IMR-90 (cell line): ENCODE measurements around the gene C2CD4C. TPM values are rescaled to one million over a fixed set of nuclear protein-coding genes. Genes with fewer than 3 reads are reported as not detected.

Experiments
- ATAC-seq: fragments of 200-7000 bp; cut with Tn5 transposase; 2 replicates; pipeline ENCODE4 v1.9.1; 2020; ENCODE audit warnings: low read depth, mild to moderate bottlenecking, moderate library complexity
- BruUV-seq: library from RNA; stranded (reverse); fragments of 400-500 nt; replicated peaks from 2 replicates; lab custom pipeline; 2021; lab: Mats Ljungman, UMichigan
- CTCF ChIA-PET: fragments of 300-600 bp; formaldehyde crosslinking; extraction: SDS; loops from one replicate; lab custom pipeline; 2021; ENCODE audit warnings: antibody characterized with exemption; lab: Yijun Ruan, JAX
- POLR2A ChIA-PET: fragments of 300-600 bp; sonication (Branson Sonifier 250); formaldehyde crosslinking; loops from one replicate; lab custom pipeline; 2022; ENCODE audit warnings: antibody characterized with exemption; ENCODE audit not compliant: unreplicated experiment; lab: Charles Lee
- DNase-seq: peaks from one replicate; pipeline ENCODE4 v3.0.0; 2013
- H2AFZ ChIP-seq: replicated peaks from 2 replicates; pipeline ENCODE3; 2013; ENCODE audit warnings: low read length, mild to moderate bottlenecking; ENCODE audit not compliant: poor library complexity
- H2AK5ac ChIP-seq: 2 replicates; pipeline ENCODE4 v1.6.1; 2013; ENCODE audit warnings: low read depth, low read length, inconsistent platforms
- H2AK9ac ChIP-seq: replicated peaks from 2 replicates; pipeline ENCODE3; 2013; ENCODE audit warnings: mild to moderate bottlenecking, low read depth, low read length, moderate library complexity; ENCODE audit not compliant: poor library complexity
- H2BK120ac ChIP-seq: 2 replicates; pipeline ENCODE4 v1.6.1; 2013; ENCODE audit warnings: low read depth, low read length, inconsistent platforms
- H2BK15ac ChIP-seq: 3 replicates; pipeline ENCODE4 v1.6.1; 2013; ENCODE audit warnings: low read depth, low read length, inconsistent platforms
- H2BK20ac ChIP-seq: 2 replicates; pipeline ENCODE4 v1.6.1; 2013; ENCODE audit warnings: low read depth, mild to moderate bottlenecking, inconsistent platforms, low read length, moderate library complexity
- H2BK5ac ChIP-seq: 2 replicates; pipeline ENCODE4 v1.6.1; 2013; ENCODE audit warnings: mild to moderate bottlenecking, low read depth, low read length, inconsistent platforms; ENCODE audit not compliant: poor library complexity, severe bottlenecking
- H3K14ac ChIP-seq: replicated peaks from 2 replicates; pipeline ENCODE4 v1.6.1; 2013; ENCODE audit warnings: low read depth, low read length, inconsistent platforms
- H3K18ac ChIP-seq: 2 replicates; pipeline ENCODE4 v1.6.1; 2013; ENCODE audit warnings: low read depth, low read length, control low read depth
- H3K23ac ChIP-seq: 2 replicates; pipeline ENCODE4 v1.6.1; 2013; ENCODE audit warnings: low read depth, low read length, inconsistent platforms
- H3K27ac ChIP-seq: 2 replicates; pipeline ENCODE4 v1.5.1; 2013; ENCODE audit warnings: mild to moderate bottlenecking, control low read depth, low read length; ENCODE audit not compliant: insufficient read depth
- H3K27me3 ChIP-seq: 2 replicates; pipeline ENCODE4 v1.6.1; 2013; ENCODE audit warnings: low read length; ENCODE audit not compliant: control insufficient read depth, insufficient read depth
- H3K36me3 ChIP-seq: 2 replicates; pipeline ENCODE4 v1.6.1; 2013; ENCODE audit warnings: low read length, mixed read lengths; ENCODE audit not compliant: control insufficient read depth, insufficient read depth
- H3K4ac ChIP-seq: 2 replicates; pipeline ENCODE4 v1.6.1; 2013; ENCODE audit warnings: low read depth, low read length, inconsistent platforms
- H3K4me1 ChIP-seq: 2 replicates; pipeline ENCODE4 v1.6.1; 2013; ENCODE audit warnings: low read length, mixed read lengths; ENCODE audit not compliant: control insufficient read depth, insufficient read depth
- H3K4me2 ChIP-seq: 2 replicates; pipeline ENCODE4 v1.6.1; 2013; ENCODE audit warnings: low read depth, mild to moderate bottlenecking, control low read depth, low read length, moderate library complexity
- H3K4me3 ChIP-seq: 2 replicates; pipeline ENCODE4 v1.5.1; 2013; ENCODE audit warnings: low read depth, mild to moderate bottlenecking, control low read depth, low read length, moderate library complexity; ENCODE audit not compliant: insufficient read depth
- H3K56ac ChIP-seq: 2 replicates; pipeline ENCODE4 v1.6.1; 2013; ENCODE audit warnings: low read length, inconsistent platforms; ENCODE audit not compliant: insufficient read depth; ENCODE audit errors: extremely low read depth
- H3K79me1 ChIP-seq, 2 experiments: 2 replicates each; pipeline ENCODE4 v1.6.1; 2013; ENCODE audit warnings: low read length in 2 of 2, inconsistent platforms in 1 of 2, low read depth in 1 of 2
- H3K9ac ChIP-seq: 2 replicates; pipeline ENCODE4 v1.6.1; 2013; ENCODE audit warnings: low read depth, low read length, control low read depth
- H3K9me1 ChIP-seq: 2 replicates; pipeline ENCODE4 v1.6.1; 2013; ENCODE audit warnings: low read length, inconsistent platforms; ENCODE audit not compliant: insufficient read depth
- H3K9me3 ChIP-seq: 2 replicates; pipeline ENCODE4 v1.6.1; 2013; ENCODE audit warnings: low read length; ENCODE audit not compliant: control insufficient read depth, insufficient read depth
- H4K20me1 ChIP-seq: 2 replicates; pipeline ENCODE4 v1.6.1; 2013; ENCODE audit warnings: low read length, inconsistent platforms; ENCODE audit not compliant: insufficient read depth
- H4K5ac ChIP-seq: 2 replicates; pipeline ENCODE4 v1.6.1; 2013; ENCODE audit warnings: mild to moderate bottlenecking, low read depth, low read length, control low read depth
- H4K8ac ChIP-seq, 2 experiments: 2 replicates each; pipeline ENCODE4 v1.6.1; 2013; ENCODE audit warnings: low read depth in 2 of 2, low read length in 2 of 2, control low read depth in 1 of 2, inconsistent platforms in 1 of 2
- H4K91ac ChIP-seq: 2 replicates; pipeline ENCODE4 v1.6.1; 2013; ENCODE audit warnings: low read depth, low read length, inconsistent platforms; ENCODE audit not compliant: insufficient read depth
- CHD1 ChIP-seq: IDR thresholded peaks from 2 replicates; pipeline ENCODE4 v1.6.1; 2012; ENCODE audit warnings: low read depth, low read length, improper control_type of control experiment
- MAZ ChIP-seq: IDR thresholded peaks from 2 replicates; pipeline ENCODE4 v1.6.1; 2012; ENCODE audit warnings: low read depth, mild to moderate bottlenecking, low read length, improper control_type of control experiment, moderate library complexity, borderline replicate concordance
- MXI1 ChIP-seq: IDR thresholded peaks from 2 replicates; pipeline ENCODE4 v1.6.1; 2012; ENCODE audit warnings: low read depth, mild to moderate bottlenecking, low read length, moderate library complexity, borderline replicate concordance
- NFE2L2 ChIP-seq: fragments of 150-350 bp; IDR thresholded peaks from 2 replicates; pipeline ENCODE4 v1.6.1; 2016; ENCODE audit warnings: low read depth, mild to moderate bottlenecking, low read length
- RAD21 ChIP-seq: IDR thresholded peaks from 2 replicates; pipeline ENCODE4 v1.6.1; 2012; ENCODE audit warnings: low read length, improper control_type of control experiment
- RCOR1 ChIP-seq: IDR thresholded peaks from 2 replicates; pipeline ENCODE4 v1.6.1; 2012; ENCODE audit warnings: mild to moderate bottlenecking, low read length, improper control_type of control experiment; ENCODE audit not compliant: insufficient replicate concordance
- SMC3 ChIP-seq: fragments of 150-350 bp; IDR thresholded peaks from 2 replicates; pipeline ENCODE4 v1.6.1; 2016; ENCODE audit warnings: low read depth, mild to moderate bottlenecking, antibody characterized with exemption, low read length, moderate library complexity
- WGBS, 2 experiments: methylation state at CpG; one replicate each; pipeline versions ENCODE4 v1.1.5 to v1.1.7; 2013; ENCODE audit warnings: missing lambda C conversion rate in 2 of 2; ENCODE audit not compliant: insufficient read length in 1 of 2; ENCODE audit errors: extremely low coverage in 2 of 2; 5-methylcytosine and 5-hydroxymethylcytosine counted together
- dilution Hi-C: fragments of 300-500 bp; cut with HindIII; formaldehyde crosslinking; loops from one replicate; pipeline ENCODE4 v1.14.3; 2018; ENCODE audit warnings: low sequenced_read_pairs; ENCODE audit not compliant: unreplicated experiment
- in situ Hi-C: fragments of 300-500 bp; cut with MboI; formaldehyde crosslinking; loops from 3 replicates; pipeline ENCODE4 v1.14.3; 2019; ENCODE audit warnings: low sequenced_read_pairs, inconsistent platforms, mixed read lengths
- intact Hi-C: fragments of 100-400 bp; cut with micrococcal nuclease; formaldehyde crosslinking; loops from 2 replicates; pipeline ENCODE4 v1.10.0; 2022
- polyA plus RNA-seq, 3 experiments: library from polyadenylated mRNA; depleted of rRNA; stranded (reverse); fragments of >200 nt; gene quantifications; 2 replicates each; pipeline ENCODE4 v1.2.3, GENCODE V29; 2012; ENCODE audit warnings: low replicate concordance in 1 of 3
- total RNA-seq: library from RNA; depleted of rRNA; stranded (reverse); fragments of >200 nt; gene quantifications from 2 replicates; pipeline ENCODE4 v1.2.3, GENCODE V29; 2012

Gene C2CD4C
- total and polyA plus RNA-seq, 2 of the 4 experiments (the other 2 are of a cell fraction): under 0.01 to 0.07 TPM

DNA sequence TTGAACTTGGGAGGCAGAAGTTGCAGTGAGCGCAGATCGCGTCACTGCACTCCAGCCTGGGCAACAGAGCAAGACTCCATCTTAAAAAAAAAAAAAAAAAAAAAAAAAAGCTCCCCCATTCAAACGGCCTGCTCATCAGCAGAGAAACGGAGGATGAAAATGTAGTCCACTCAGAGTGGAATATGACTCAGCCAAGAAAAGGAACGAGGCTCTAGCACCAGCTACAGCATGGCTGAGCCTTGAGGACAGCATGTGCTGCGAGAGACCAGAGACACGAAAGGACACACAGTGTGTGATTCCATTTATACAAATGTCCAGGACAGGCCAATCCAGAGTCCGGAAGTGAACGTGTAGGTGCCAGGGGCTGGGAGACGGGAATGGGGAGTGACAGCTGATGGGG is 46.3 kb downstream of the C2CD4C start:
- in situ Hi-C loops (no loop called here), intact Hi-C loops (no loop called here), dilution Hi-C loops (no loop called here)
- POLR2A ChIA-PET: no interaction called here
- no peak overlapping the region for H4K8ac ChIP-seq
- H2AK5ac ChIP-seq: no peak overlapping the region
- H4K91ac ChIP-seq: no peak overlapping the region
- no peak overlapping the region for H3K14ac ChIP-seq
- H2BK15ac ChIP-seq: no peak overlapping the region
- ATAC-seq (no peak), DNase-seq (no peak)
- H3K79me1 ChIP-seq: no peaks in the 10 kb centered on the region
- no peaks in the 10 kb centered on the region for H4K20me1 ChIP-seq
- H2AK9ac ChIP-seq: no peak overlapping the region
- H2BK120ac ChIP-seq: no peak overlapping the region
- H3K4me1 ChIP-seq: no peaks in the 10 kb centered on the region
- H3K27me3 ChIP-seq: peaks cover 15% of the 10 kb centered on the region
- no peak overlapping the region for H3K23ac ChIP-seq
- H3K4me3 ChIP-seq: no peak overlapping the region
- no peak overlapping the region for H2BK20ac ChIP-seq
- no peaks in the 10 kb centered on the region for H3K36me3 ChIP-seq
- BruUV-seq: no TSS peak
- CTCF ChIA-PET: interaction anchor here (1.4 kb wide), 1 partner anchor 10 kb away, joined by 4 read pairs; no protein-coding TSS in a partner anchor
- no peak overlapping the region for H3K56ac ChIP-seq
- TF ChIP-seq MXI1 (no peak), MAZ (no peak), SMC3 (no peak), RAD21 (no peak), RCOR1 (no peak), CHD1 (no peak), NFE2L2 (no peak)
- H3K9ac ChIP-seq: no peak overlapping the region
- no peak overlapping the region for H3K4me2 ChIP-seq
- H4K5ac ChIP-seq: no peak overlapping the region
- no peak overlapping the region for H3K27ac ChIP-seq
- no peaks in the 10 kb centered on the region for H3K9me1 ChIP-seq
- no peak overlapping the region for H2AFZ ChIP-seq
- WGBS, 2 experiments: 82% methylated on average over 5 of the region's 11 CpGs; no CpG with 5 or more reads in 1 of the 2 experiments
- H2BK5ac ChIP-seq: no peak overlapping the region
- H3K4ac ChIP-seq: no peak overlapping the region
- peaks cover 6% of the 10 kb centered on the region for H3K9me3 ChIP-seq
- no peak overlapping the region for H3K18ac ChIP-seq
